Central memory CD8-positive, alpha-beta T cell (primary cell): ENCODE results near the gene FHOD3.

Source experiments
- ATAC-seq: fragments of 150-1000 bp; cut with Tn5 transposase; replicated peaks from 2 replicates; pipeline ENCODE4 v1.10.0; 2022; ENCODE audit warnings: mild to moderate bottlenecking, moderate FRiP score, moderate number of reproducible peaks; ENCODE audit not compliant: poor library complexity, severe bottlenecking; ENCODE audit errors: extremely low read depth
- DNase-seq, 2 donors: peaks; one replicate each; pipeline ENCODE4 v3.0.0; 2021; ENCODE audit warnings: low spot score in 2 of 2
- H3K27ac Mint-ChIP-seq: one replicate; pipeline ENCODE4 v1.8.0; 2022; ENCODE audit warnings: low read depth, mild to moderate bottlenecking, moderate library complexity, mixed read lengths
- H3K27me3 Mint-ChIP-seq: one replicate; pipeline ENCODE4 v1.8.0; 2022; ENCODE audit warnings: mixed read lengths
- H3K36me3 Mint-ChIP-seq: one replicate; pipeline ENCODE4 v1.8.0; 2022; ENCODE audit warnings: mild to moderate bottlenecking, moderate library complexity, mixed read lengths; ENCODE audit not compliant: insufficient read depth
- H3K4me1 Mint-ChIP-seq: one replicate; pipeline ENCODE4 v1.8.0; 2022; ENCODE audit warnings: mixed read lengths
- H3K4me3 Mint-ChIP-seq: one replicate; pipeline ENCODE4 v1.8.0; 2022; ENCODE audit warnings: mild to moderate bottlenecking, moderate library complexity, mixed read lengths
- H3K9me3 Mint-ChIP-seq: one replicate; pipeline ENCODE4 v1.8.0; 2022; ENCODE audit warnings: mixed read lengths

The FHOD3 gene

GRCh38 chr18:36329684-36330434 lies 32.3 kb downstream of the FHOD3 start:
- no peaks in the 10 kb centered on the region for H3K36me3 Mint-ChIP-seq
- H3K27me3 Mint-ChIP-seq = peaks cover 62% of the 10 kb centered on the region
- H3K4me3 Mint-ChIP-seq = no peak overlapping the region
- H3K9me3 Mint-ChIP-seq = no peaks in the 10 kb centered on the region
- DNase-seq (no peak), ATAC-seq (no peak)
- H3K4me1 Mint-ChIP-seq = no peaks in the 10 kb centered on the region
- H3K27ac Mint-ChIP-seq = no peak overlapping the region

GRCh38 chr18:36330435-36331052 lies 33.0 kb downstream of the FHOD3 start:
- Mint-ChIP-seq H3K36me3 (no peaks in the 10 kb centered on the region), H3K4me3 (no peak overlapping the region), H3K27ac (no peak overlapping the region), H3K4me1 (no peaks in the 10 kb centered on the region), H3K9me3 (no peaks in the 10 kb centered on the region), H3K27me3 (peaks cover 57% of the 10 kb centered on the region)
- no peak for DNase-seq
- ATAC-seq = no peak

GRCh38 chr18:36331521-36331971 lies 34.0 kb downstream of the FHOD3 start:
- no peaks in the 10 kb centered on the region for H3K36me3 Mint-ChIP-seq
- no peak overlapping the region for H3K4me3 Mint-ChIP-seq
- peaks cover 57% of the 10 kb centered on the region for H3K27me3 Mint-ChIP-seq
- H3K4me1 Mint-ChIP-seq = no peaks in the 10 kb centered on the region
- H3K9me3 Mint-ChIP-seq = no peaks in the 10 kb centered on the region
- ATAC-seq = no peak
- no peak for DNase-seq
- H3K27ac Mint-ChIP-seq = no peak overlapping the region

- Mint-ChIP-seq H3K4me3 (no peak overlapping the region), H3K9me3 (no peaks in the 10 kb centered on the region), H3K27ac (no peak overlapping the region), H3K27me3 (peaks cover 47% of the 10 kb centered on the region), H3K36me3 (no peaks in the 10 kb centered on the region), H3K4me1 (no peaks in the 10 kb centered on the region)
- no peak for ATAC-seq
- DNase-seq = no peak
Measured at GRCh38 chr18:36333414-36333813, 35.9 kb downstream of the FHOD3 start.

DNA sequence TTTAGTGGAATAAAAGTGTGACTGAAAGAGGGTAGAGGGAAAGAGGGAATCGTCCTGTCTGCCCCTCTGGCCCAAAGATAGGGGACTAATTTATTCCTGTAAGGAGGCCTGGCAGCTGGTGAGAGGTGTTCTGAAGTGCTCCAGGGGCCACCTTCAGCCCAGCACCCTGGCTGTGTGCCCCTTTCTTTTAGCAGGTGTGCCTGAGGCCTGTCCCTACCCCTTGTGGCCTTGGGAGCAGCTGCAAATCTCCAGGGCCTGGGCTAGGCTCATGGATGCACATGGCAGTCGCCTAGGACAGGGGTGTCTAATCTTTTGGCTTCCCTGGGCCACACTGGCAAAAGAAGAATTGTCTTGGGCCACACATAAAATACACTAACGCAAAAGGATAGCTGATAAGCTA lies 37.3 kb downstream of the FHOD3 start:
- Mint-ChIP-seq H3K4me3 (no peak overlapping the region), H3K27ac (no peak overlapping the region), H3K27me3 (peaks cover 34% of the 10 kb centered on the region), H3K36me3 (no peaks in the 10 kb centered on the region), H3K4me1 (no peaks in the 10 kb centered on the region), H3K9me3 (no peaks in the 10 kb centered on the region)
- DNase-seq = no peak
- no peak for ATAC-seq

- Mint-ChIP-seq H3K27me3 (peaks cover 29% of the 10 kb centered on the region), H3K27ac (no peak overlapping the region), H3K9me3 (no peaks in the 10 kb centered on the region), H3K4me1 (no peaks in the 10 kb centered on the region), H3K36me3 (no peaks in the 10 kb centered on the region), H3K4me3 (no peak overlapping the region)
- no peak for ATAC-seq
- DNase-seq = no peak
Measured at GRCh38 chr18:36335476-36336279, 38.2 kb downstream of the FHOD3 start.

DNA sequence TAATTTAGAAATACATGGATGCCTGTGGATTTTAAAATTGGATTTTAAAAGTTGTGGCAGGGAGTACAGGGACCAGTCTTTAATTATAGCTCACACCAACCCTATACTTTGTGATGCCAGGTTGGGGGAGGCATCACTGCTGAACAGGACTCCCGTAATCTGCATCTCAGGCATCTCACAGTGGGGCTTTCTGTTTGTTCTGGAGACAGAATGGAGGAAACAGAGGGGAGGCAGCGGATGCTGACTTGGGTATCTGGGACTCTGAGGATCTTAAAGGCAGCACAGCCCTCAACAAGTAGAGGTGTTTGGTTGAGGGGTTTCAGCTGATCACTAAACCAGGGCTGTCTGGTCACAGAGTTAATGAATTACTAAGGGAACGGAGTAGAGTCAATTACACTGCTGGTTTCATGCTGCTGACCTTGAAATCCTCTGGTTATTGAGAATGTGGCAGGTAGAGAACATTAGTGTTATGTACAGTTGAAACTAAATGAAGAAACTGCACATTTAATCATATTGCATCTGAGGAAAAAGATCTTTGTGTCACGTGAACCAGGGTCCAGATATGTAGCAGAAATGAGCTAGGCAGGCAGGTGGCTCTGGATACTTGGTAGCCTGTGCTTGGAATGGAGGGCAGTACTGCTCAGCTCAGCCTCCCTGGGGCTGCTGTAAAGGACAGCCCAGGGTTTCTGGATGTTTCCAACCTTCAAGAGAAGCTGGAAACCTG lies 40.3 kb downstream of the FHOD3 start:
- no peaks in the 10 kb centered on the region for H3K4me1 Mint-ChIP-seq
- peaks cover 1% of the 10 kb centered on the region for H3K36me3 Mint-ChIP-seq
- peaks cover 19% of the 10 kb centered on the region for H3K27me3 Mint-ChIP-seq
- H3K27ac Mint-ChIP-seq = no peak overlapping the region
- DNase-seq = no peak
- H3K4me3 Mint-ChIP-seq = no peak overlapping the region
- ATAC-seq = no peak
- H3K9me3 Mint-ChIP-seq = no peaks in the 10 kb centered on the region

GRCh38 chr18:36338403-36338933 lies 41.0 kb downstream of the FHOD3 start:
- no peak overlapping the region for H3K27ac Mint-ChIP-seq
- no peak for ATAC-seq
- H3K4me1 Mint-ChIP-seq = no peaks in the 10 kb centered on the region
- H3K27me3 Mint-ChIP-seq = peaks cover 12% of the 10 kb centered on the region
- H3K36me3 Mint-ChIP-seq = peaks cover 1% of the 10 kb centered on the region
- no peak for DNase-seq
- no peak overlapping the region for H3K4me3 Mint-ChIP-seq
- H3K9me3 Mint-ChIP-seq = no peaks in the 10 kb centered on the region

- ATAC-seq (no peak), DNase-seq (no peak)
- H3K9me3 Mint-ChIP-seq = no peaks in the 10 kb centered on the region
- no peak overlapping the region for H3K4me3 Mint-ChIP-seq
- H3K4me1 Mint-ChIP-seq = no peaks in the 10 kb centered on the region
- H3K27me3 Mint-ChIP-seq = peaks cover 11% of the 10 kb centered on the region
- no peak overlapping the region for H3K27ac Mint-ChIP-seq
- peaks cover 1% of the 10 kb centered on the region for H3K36me3 Mint-ChIP-seq
Measured at GRCh38 chr18:36340246-36340645, 42.7 kb downstream of the FHOD3 start.

- ATAC-seq = no peak
- no peaks in the 10 kb centered on the region for H3K9me3 Mint-ChIP-seq
- no peak overlapping the region for H3K27ac Mint-ChIP-seq
- no peak for DNase-seq
- peaks cover 1% of the 10 kb centered on the region for H3K36me3 Mint-ChIP-seq
- H3K27me3 Mint-ChIP-seq = peaks cover 20% of the 10 kb centered on the region
- H3K4me1 Mint-ChIP-seq = no peaks in the 10 kb centered on the region
- no peak overlapping the region for H3K4me3 Mint-ChIP-seq
Measured at GRCh38 chr18:36341944-36342343, 44.4 kb downstream of the FHOD3 start.

DNA sequence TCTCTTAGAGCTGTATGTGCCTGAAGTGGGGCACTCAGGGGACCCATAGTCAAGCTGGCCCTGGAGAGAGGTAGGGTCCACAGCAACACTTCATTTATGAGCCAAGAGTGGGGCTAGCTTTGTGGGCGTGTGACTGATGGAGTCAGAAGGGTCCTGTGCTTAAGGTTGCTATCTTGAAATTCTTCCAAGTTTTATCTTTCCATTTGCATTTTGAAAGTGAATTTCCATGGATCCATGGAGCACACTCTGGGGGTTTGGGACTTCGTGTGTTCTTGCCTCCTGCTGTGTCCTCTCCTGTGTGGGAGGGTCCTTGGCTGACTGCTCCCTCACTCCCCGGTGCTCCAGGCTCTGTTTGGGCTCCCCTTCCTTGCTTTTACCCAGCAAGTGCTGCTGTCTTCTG lies 50.8 kb downstream of the FHOD3 start:
- Mint-ChIP-seq H3K27ac (no peak overlapping the region), H3K4me3 (no peak overlapping the region), H3K9me3 (no peaks in the 10 kb centered on the region), H3K36me3 (peaks cover 2% of the 10 kb centered on the region), H3K27me3 (peaks cover 53% of the 10 kb centered on the region), H3K4me1 (no peaks in the 10 kb centered on the region)
- no peak for DNase-seq
- ATAC-seq = no peak

GRCh38 chr18:36348971-36349417 lies 51.5 kb downstream of the FHOD3 start:
- no peaks in the 10 kb centered on the region for H3K9me3 Mint-ChIP-seq
- DNase-seq (no peak), ATAC-seq (no peak)
- no peaks in the 10 kb centered on the region for H3K4me1 Mint-ChIP-seq
- no peak overlapping the region for H3K27ac Mint-ChIP-seq
- H3K4me3 Mint-ChIP-seq = no peak overlapping the region
- peaks cover 53% of the 10 kb centered on the region for H3K27me3 Mint-ChIP-seq
- H3K36me3 Mint-ChIP-seq = peaks cover 2% of the 10 kb centered on the region
